ENCODE data around the gene AGPAT3. TPM values are rescaled to one million over a fixed set of nuclear protein-coding genes. Genes with fewer than 3 reads are reported as not detected.

AGPAT3 gene
- total RNA-seq, 2 donors from 2014 or later: 44.8 to 100.0 TPM

DNA sequence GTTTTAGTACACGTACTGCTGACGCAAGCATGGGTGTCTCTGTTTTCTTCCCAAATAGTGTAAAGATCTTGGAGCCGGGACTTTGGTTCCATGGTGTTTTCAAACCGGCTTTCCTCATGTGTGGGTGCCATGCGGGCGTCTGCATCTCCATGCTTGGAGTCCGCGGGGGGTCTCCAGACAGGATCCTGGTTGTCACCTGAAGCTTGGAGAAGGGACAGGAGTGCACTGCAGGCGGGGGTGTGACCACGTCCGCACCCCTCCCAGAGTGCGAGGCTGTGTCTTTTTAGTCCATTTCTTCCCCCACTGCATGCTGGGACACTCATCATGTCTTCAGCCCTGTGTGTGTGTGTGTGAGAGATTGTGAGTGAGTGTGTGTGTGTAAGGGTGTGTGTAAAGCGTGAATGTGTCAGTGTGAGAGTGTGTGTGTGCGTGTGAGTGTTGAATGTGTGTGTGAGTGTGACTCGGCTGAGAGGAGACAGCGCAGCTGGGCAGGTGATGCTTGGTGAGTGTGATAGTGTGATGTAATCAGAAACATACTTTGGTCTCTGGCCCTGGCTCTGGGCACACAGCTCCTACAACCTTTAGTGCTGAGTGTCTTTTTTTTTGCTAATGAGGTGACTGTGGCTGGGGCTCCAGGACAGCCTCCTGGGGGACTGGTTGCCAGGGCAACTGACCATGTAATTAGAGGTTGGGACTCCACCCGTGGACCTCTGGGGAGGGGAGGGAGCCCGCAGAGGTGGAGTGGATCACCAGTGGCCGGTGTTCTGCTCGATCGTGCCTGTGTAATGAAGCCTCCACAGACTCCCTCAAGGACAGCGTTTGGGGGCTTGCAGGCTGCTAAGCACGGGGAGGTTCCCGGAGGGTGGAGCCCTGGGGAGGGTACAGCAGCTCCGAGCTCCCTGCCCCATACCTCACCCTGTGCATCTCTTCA, 55.1 kb downstream of the AGPAT3 start:
- H3K27me3 Mint-ChIP-seq: no peaks in the 10 kb centered on the region
- H3K9me3 Mint-ChIP-seq: no peaks in the 10 kb centered on the region
- peaks cover 18% of the 10 kb centered on the region for H3K36me3 Mint-ChIP-seq (ENCODE audit: low read depth)
- H3K4me3 Mint-ChIP-seq: peak overlapping the region; percentile 96
- H3K27ac Mint-ChIP-seq: peak overlapping the region; percentile 10
- peaks cover 47% of the 10 kb centered on the region for H3K4me1 Mint-ChIP-seq
- no peak for ATAC-seq (replicated peaks)

DNA sequence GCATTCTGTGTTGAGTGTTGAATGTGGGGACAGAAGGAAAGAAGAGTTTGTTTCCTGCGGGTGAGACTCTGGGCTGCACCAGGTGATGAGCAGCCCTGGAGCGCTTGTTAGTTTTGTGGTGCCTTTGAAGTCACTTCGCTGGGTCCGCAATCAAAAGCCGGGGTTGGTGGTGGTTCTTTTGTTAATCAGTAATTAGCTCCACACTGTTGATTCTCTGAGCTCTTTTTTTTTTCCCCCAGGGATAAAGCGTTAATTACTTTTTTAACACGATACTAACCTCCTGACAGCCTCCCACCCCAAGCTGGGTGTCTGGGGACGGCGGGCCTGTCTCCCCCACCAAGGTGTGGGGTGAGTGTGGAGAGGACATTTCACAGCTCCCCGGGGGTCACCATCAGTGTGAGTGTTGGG, 56.6 kb downstream of the AGPAT3 start:
- peaks cover 40% of the 10 kb centered on the region for H3K4me1 Mint-ChIP-seq
- H3K36me3 Mint-ChIP-seq (ENCODE audit: low read depth): peaks cover 18% of the 10 kb centered on the region
- peak overlapping the region; percentile 95 for H3K27ac Mint-ChIP-seq
- H3K27me3 Mint-ChIP-seq: no peaks in the 10 kb centered on the region
- no peak for ATAC-seq (replicated peaks)
- H3K9me3 Mint-ChIP-seq: no peaks in the 10 kb centered on the region
- H3K4me3 Mint-ChIP-seq: peak overlapping the region; percentile 96

DNA sequence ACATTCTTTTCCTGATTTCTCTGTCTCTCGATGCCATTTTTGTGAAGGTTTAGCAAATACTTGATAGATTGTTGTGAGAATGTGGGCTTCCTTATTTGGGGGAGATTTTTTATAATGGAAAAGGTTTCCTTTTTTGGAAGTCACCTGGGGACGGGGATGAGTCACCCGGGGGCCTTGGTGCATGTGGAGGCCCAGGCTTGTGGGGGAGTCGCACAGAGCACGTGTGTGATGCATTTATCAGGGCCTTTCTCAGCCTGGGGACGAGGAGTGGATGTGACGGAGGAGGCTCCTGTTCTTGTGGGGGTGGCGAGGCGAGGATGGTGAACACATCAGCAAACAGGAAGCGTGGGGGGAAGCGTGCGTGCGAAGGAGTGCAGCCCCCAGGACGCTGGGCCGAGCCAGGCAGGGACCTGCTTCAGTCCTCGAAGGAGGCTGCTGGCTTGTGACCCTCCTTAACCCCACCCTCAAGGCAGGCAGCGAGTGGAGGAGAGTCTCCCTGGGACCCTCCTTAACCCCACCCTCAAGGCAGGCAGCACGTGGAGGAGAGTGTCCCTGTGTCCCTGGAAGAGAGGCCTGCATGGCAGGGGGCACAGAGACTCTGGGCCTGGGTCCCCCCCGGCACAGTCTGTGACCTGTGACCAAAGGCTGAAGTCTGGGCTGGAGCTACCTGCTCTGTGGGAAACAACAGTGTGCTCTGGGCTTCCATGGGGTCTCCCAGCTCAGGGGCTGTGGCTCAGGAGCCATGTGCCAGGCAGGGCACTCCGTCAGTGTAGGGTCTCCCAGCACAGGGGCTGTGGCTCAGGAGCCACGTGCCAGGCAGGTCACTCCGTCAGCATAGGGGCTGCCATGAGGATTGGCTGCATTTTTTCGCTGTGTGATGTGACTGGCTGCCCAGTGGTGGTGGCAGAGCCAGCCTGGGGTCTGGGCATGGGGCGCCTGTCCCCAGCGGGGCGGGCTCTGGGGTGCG, 57.2 kb downstream of the AGPAT3 start:
- peaks cover 35% of the 10 kb centered on the region for H3K4me1 Mint-ChIP-seq
- H3K36me3 Mint-ChIP-seq (ENCODE audit: low read depth): peaks cover 16% of the 10 kb centered on the region
- H3K4me3 Mint-ChIP-seq: peak overlapping the region; percentile 96
- peak; percentile 53 for ATAC-seq (replicated peaks)
- H3K27ac Mint-ChIP-seq: peak overlapping the region; percentile 95
- H3K27me3 Mint-ChIP-seq: no peaks in the 10 kb centered on the region
- no peaks in the 10 kb centered on the region for H3K9me3 Mint-ChIP-seq

DNA sequence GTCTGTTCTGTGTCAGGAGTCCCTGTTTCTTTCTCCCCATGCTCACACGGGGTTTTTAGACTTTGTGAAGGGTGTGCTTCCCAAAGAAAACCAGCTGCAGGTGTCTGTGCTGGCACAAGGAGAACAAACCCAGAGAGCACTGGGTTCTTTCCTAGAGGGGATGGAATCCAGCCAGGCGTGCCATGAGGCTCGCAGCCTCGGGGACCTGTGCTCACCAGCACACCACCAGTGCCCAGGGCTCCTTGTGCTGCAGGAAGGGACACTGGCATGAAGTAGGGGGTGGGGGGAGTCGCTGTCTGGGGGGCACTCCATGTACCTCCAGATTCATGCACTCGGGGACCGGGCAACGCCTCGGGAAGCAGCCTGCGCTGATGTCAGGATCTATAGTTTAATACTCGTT, 57.9 kb downstream of the AGPAT3 start:
- H3K4me1 Mint-ChIP-seq: peaks cover 31% of the 10 kb centered on the region
- H3K36me3 Mint-ChIP-seq (ENCODE audit: low read depth): peaks cover 11% of the 10 kb centered on the region
- H3K27me3 Mint-ChIP-seq: no peaks in the 10 kb centered on the region
- H3K9me3 Mint-ChIP-seq: no peaks in the 10 kb centered on the region
- ATAC-seq (replicated peaks): no peak
- H3K4me3 Mint-ChIP-seq: no peak overlapping the region
- H3K27ac Mint-ChIP-seq: no peak overlapping the region

DNA sequence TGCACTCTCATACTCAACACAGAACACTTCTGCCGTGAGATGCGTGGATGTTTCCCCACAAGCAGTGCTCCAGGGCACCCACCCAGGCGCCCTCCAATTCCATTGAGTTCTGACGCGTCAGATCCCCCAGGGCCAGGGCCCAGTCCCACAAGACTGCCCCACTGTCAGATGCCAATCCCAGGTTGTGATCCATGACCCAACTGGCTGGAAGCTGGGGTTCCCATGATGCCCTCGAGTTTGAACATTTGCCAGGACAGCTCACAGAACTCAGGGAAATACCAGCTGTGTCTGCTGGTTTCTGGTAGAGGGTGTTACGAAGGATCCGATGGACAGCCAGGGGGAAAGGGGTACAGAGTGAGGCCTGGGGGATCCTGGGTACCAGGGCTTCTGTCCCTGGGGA, 58.4 kb downstream of the AGPAT3 start:
- no peak for ATAC-seq (replicated peaks)
- Mint-ChIP-seq H3K27me3 (no peaks in the 10 kb centered on the region), H3K4me1 (peaks cover 27% of the 10 kb centered on the region), H3K9me3 (no peaks in the 10 kb centered on the region), H3K36me3 (ENCODE audit: low read depth) (peaks cover 9% of the 10 kb centered on the region), H3K4me3 (no peak overlapping the region), H3K27ac (peak overlapping the region; percentile 67)

DNA sequence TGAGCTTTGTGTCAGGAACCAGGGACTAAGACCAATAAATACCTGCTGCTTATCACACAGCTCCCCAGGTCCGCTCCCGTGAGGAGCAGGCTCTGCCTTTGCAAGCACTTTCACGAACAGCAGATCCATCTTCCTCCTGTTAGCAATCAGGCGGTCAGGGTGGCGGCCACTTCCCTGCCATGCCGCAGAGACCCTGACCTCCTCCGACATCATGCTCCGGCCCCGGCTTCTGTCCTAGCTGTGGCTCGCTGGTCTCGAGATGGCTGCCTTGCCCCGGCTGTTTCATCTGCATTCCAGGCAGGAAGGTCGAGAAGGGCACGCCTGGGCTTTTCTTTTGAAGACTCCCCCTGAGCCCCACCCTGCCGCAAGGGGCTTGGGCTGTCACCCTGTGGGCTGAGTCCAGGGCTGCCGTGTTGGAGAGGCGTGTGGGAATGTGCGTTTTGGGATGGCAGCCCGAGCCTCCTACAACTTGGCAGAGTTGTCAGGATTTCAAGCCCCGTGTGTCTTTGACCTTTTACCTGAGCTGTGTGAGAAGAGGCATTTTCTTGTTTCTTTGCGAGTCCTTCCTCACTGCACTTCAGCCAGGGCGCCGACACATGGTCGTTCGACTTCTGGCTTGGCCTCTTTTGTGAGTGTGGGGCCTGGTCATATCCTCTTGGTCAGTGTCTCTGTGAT, 59.5 kb downstream of the AGPAT3 start:
- ATAC-seq (replicated peaks): no peak

DNA sequence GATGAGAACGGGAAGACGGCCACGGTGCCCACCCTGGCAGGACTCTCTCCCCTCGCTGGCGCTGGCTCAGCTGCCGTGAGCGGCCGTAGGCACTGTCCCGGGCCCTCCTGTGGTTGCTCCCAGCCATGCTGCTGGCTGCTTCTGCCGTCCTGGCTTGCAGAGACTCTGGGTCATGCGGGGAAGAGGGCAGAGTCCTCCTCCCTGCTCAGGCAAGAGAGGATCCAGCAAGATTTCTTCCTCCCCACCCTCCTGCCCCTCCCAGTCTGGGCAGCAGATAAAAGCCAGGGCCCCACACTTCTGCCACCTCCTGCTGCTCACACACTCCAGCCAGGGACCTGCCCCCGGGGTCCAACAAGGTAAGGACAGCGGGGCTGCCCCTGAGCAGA, 60.1 kb downstream of the AGPAT3 start:
- peaks cover 13% of the 10 kb centered on the region for H3K36me3 Mint-ChIP-seq (ENCODE audit: low read depth)
- H3K27ac Mint-ChIP-seq: no peak overlapping the region
- H3K4me1 Mint-ChIP-seq: peaks cover 15% of the 10 kb centered on the region
- no peak for ATAC-seq (replicated peaks)
- H3K27me3 Mint-ChIP-seq: no peaks in the 10 kb centered on the region
- H3K4me3 Mint-ChIP-seq: no peak overlapping the region
- H3K9me3 Mint-ChIP-seq: no peaks in the 10 kb centered on the region

More for the DNA sequence above, 59.5 kb downstream of the AGPAT3 start:
- no peaks in the 10 kb centered on the region for H3K9me3 Mint-ChIP-seq
- H3K27me3 Mint-ChIP-seq: no peaks in the 10 kb centered on the region
- H3K4me3 Mint-ChIP-seq: no peak overlapping the region
- peaks cover 13% of the 10 kb centered on the region for H3K36me3 Mint-ChIP-seq (ENCODE audit: low read depth)
- H3K4me1 Mint-ChIP-seq: peaks cover 18% of the 10 kb centered on the region
- no peak overlapping the region for H3K27ac Mint-ChIP-seq

DNA sequence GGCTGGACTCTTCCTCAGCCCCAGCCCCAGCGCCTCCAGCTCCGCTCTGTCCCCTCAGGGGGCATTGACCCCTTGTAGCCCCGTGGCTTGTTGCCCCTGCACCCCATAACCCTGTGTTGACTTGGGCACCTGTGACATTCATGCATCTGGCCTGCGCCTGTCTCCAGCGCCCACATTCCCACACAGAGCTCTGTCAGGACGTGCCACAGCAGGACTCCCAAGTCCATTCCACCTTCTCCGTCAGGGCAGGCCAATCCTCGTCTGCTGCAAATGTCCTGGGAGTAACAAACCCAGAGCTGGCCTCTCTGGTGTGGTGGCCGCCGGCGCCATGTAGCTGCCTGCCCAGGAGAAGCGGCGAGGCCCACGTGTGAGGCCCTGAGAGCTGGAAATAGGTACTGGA, 60.6 kb downstream of the AGPAT3 start:
- H3K36me3 Mint-ChIP-seq (ENCODE audit: low read depth): peaks cover 13% of the 10 kb centered on the region
- no peak overlapping the region for H3K27ac Mint-ChIP-seq

DNA sequence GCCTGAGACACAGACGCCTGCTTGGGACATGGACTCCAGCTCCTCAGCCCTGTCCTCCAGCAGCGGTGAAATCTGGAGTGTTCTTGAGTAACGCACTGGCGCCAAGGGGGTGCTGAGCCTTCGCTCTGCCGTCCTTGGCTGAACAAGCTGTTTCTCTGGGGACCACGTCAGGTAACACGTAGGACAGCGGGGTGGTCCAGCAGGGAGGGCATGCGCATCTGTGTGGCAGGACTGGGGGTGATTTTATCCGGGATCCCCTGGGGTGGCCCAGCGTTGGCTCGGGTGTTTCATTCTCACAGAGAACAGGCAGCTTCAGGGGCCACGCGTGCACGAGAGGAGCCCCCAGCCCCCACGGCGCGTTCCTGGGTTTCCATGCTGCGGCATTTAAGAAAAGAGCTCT, 61.2 kb downstream of the AGPAT3 start:
- Mint-ChIP-seq H3K27me3 (no peaks in the 10 kb centered on the region), H3K4me1 (peaks cover 11% of the 10 kb centered on the region), H3K27ac (no peak overlapping the region), H3K4me3 (no peak overlapping the region), H3K9me3 (no peaks in the 10 kb centered on the region), H3K36me3 (ENCODE audit: low read depth) (peaks cover 13% of the 10 kb centered on the region)
- no peak for ATAC-seq (replicated peaks)

More for the DNA sequence above, 60.6 kb downstream of the AGPAT3 start:
- Mint-ChIP-seq H3K27me3 (no peaks in the 10 kb centered on the region), H3K4me1 (peaks cover 12% of the 10 kb centered on the region), H3K9me3 (no peaks in the 10 kb centered on the region), H3K4me3 (no peak overlapping the region)
- ATAC-seq (replicated peaks): no peak

DNA sequence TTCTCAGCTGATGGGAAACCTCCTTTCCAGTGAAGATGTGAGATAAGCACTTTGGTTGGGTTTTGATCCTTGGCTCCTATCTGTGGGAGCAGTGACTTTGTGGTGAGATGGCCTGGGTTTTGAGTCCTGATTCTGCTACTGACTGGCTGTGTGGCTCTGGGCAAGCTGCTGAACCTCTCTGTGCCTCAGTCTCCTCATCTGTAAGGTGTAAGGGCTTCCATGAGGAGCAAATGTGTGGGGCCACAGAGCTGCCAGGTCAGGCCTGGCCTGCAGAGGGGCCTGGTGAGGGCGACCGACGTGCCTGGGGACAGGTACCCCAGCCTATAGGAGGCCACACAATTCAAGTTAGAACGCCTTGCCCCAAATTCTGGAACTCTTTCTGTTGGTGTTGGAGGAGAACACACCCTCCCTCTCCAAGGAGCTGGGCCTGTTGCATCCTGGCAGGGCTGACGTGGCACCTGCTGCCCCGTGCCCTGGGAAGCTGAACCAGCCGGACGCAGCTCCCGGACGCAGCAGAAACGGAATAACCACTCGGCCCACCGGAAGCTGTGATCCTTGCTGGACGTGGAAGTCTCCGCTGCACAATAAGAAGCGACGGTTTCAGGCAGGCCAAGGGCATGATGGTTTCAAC, 62.7 kb downstream of the AGPAT3 start:
- H3K27me3 Mint-ChIP-seq: no peaks in the 10 kb centered on the region
- ATAC-seq (replicated peaks): no peak
- peaks cover 20% of the 10 kb centered on the region for H3K36me3 Mint-ChIP-seq (ENCODE audit: low read depth)
- H3K4me1 Mint-ChIP-seq: no peaks in the 10 kb centered on the region
- no peaks in the 10 kb centered on the region for H3K9me3 Mint-ChIP-seq
- H3K4me3 Mint-ChIP-seq: no peak overlapping the region
- no peak overlapping the region for H3K27ac Mint-ChIP-seq

DNA sequence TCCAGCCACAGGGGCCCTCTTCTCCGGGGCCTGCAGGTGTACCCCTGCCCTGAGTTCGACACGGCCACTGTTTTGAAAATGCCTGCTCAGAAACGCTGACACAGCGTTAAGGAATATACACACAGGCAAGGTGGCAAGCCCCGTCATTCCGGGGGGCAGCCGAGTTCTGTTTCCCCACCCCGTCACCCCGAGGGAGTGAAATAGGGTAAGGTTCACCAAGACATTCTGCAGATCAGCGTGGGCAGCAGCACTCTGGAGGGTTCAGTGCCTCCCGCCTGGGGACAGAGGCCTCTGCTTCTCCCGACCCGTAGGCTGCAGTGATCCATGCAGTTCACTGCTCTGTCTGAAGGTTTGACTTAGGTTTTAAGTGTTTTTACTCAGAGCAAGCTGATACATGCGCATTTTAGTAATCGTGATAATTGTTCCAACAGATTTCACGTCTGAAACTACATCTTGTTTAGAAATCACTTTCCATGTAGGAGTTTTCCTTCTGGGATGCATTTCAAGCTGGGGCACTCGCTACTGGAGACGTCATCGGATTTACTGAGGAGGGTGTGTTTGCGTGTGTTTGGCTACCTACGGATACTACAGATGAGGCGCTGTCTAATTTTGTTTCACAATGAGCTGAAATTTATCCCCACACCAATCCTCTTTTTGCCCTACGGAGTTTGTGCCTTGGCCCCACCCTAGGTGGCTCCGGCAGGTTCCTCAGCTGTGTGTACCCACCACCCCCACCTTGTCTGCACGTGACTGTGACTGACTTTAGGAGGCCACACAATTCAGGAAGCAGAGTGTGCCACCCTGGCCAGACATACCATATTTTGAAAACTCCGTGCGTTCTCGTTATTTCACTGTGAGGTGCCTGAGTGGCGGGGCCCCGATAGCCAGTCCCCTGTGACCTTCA, 63.5 kb downstream of the AGPAT3 start:
- no peaks in the 10 kb centered on the region for H3K9me3 Mint-ChIP-seq
- no peaks in the 10 kb centered on the region for H3K4me1 Mint-ChIP-seq
- no peak for ATAC-seq (replicated peaks)

DNA sequence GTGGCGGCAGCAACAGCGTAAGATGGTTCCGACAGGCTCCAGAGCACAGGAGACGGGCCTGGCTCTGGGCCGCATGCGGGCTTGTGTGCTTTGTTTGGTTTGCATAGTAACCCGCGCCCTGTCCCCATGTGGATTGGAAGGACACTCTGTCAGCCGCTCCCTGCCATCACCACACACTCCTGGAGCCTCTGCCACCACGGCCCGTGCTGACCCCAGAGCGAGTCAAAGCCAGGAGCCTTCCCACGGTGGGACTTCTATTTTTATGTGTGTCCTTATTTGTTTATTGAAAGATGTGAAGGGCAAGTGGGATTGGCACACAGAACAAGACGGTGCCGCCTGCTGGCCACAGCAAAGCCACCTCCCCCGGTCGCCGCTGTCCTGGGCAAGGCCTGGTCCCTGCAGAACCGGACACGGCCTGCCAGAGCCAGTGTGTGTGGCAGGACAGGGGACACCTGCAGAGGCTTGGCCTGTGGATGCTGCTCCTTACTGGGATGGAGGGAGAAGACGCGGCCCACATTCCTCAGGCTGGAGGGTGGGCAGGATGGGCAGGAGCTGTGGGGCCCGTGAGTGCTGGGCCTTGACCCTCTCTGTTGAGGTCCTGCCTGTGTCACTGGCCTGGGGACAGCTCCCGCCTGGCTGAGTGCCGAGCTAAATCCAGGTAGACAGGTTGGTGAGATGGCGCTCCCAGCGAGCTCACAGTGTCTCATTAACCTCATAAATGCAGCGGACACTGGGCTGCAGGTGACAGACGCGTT, 64.4 kb downstream of the AGPAT3 start:
- H3K27ac Mint-ChIP-seq: no peak overlapping the region
- H3K36me3 Mint-ChIP-seq (ENCODE audit: low read depth): peaks cover 13% of the 10 kb centered on the region
- H3K9me3 Mint-ChIP-seq: no peaks in the 10 kb centered on the region
- no peak for ATAC-seq (replicated peaks)
- H3K4me3 Mint-ChIP-seq: no peak overlapping the region
- H3K4me1 Mint-ChIP-seq: no peaks in the 10 kb centered on the region
- H3K27me3 Mint-ChIP-seq: no peaks in the 10 kb centered on the region

More for the DNA sequence above, 63.5 kb downstream of the AGPAT3 start:
- Mint-ChIP-seq H3K36me3 (ENCODE audit: low read depth) (peaks cover 17% of the 10 kb centered on the region), H3K4me3 (no peak overlapping the region), H3K27ac (no peak overlapping the region), H3K27me3 (no peaks in the 10 kb centered on the region)
